ENCODE results near the gene PEX7. TPM values are rescaled to one million over a fixed set of nuclear protein-coding genes. Genes with fewer than 3 reads are reported as not detected.

Gene PEX7
- total and polyA plus RNA-seq, 12 donors: 4.8 to 43.3 (median 23.8) TPM

GRCh38 chr6:136791296-136792094, 30.9 kb upstream of the PEX7 start:
- DNase-seq: peak; percentile 63 to 89 (median 77)
- Histone ChIP-seq H3K36me3 (replicated peaks in 1 of 2) (no peaks in the 10 kb centered on the region), H3K27me3 (no peaks in the 10 kb centered on the region), H3K4me3 (peak overlapping the region; percentile 54 to 96 (median 82)), H3K9me3 (replicated peaks in 1 of 3) (no peaks in the 10 kb centered on the region), H3K27ac (peak overlapping the region; percentile 65 to 97 (median 97)), H3K4me1 (replicated peaks in 1 of 2) (peaks cover 20 to 36% of the 10 kb centered on the region in 2 donors)
- 0 to 2% (median 0%) methylated on average over 10 to 62 of the region's 62 CpGs for WGBS, 4 donors
- TF ChIP-seq CTCF (IDR thresholded peaks at IDR 0.05): no peak
- peak in 1 of 2 donors; percentile 70 for TF ChIP-seq POLR2A (IDR thresholded peaks at IDR 0.05)
- intact Hi-C loops (cut with DNase I): loop anchor here (2.0 kb wide), 1 partner anchor 147 kb away; no protein-coding TSS in a partner anchor

GRCh38 chr6:136792095-136792409, 30.3 kb upstream of the PEX7 start:
- intact Hi-C loops (cut with DNase I): loop anchor here (2.0 kb wide), 1 partner anchor 147 kb away; no protein-coding TSS in a partner anchor
- H3K4me3 ChIP-seq: peak overlapping the region; percentile 74 to 96 (median 88)
- peak overlapping the region; percentile 65 to 97 (median 97) for H3K27ac ChIP-seq
- peaks cover 15 to 31% of the 10 kb centered on the region in 2 donors for H3K4me1 ChIP-seq (replicated peaks in 1 of 2)
- H3K27me3 ChIP-seq: no peaks in the 10 kb centered on the region
- no peaks in the 10 kb centered on the region for H3K36me3 ChIP-seq (replicated peaks in 1 of 2)
- 0 to 1% methylated on average over 36 to 46 of the region's 46 CpGs; no CpG with 5 or more reads in 2 of the 4 donors for WGBS, 4 donors
- DNase-seq: no peak
- no peaks in the 10 kb centered on the region for H3K9me3 ChIP-seq (replicated peaks in 1 of 3)
- TF ChIP-seq POLR2A (IDR thresholded peaks at IDR 0.05): peak; percentile 46 to 89
- TF ChIP-seq CTCF (IDR thresholded peaks at IDR 0.05): no peak

- Histone ChIP-seq H3K27me3 (no peaks in the 10 kb centered on the region), H3K4me3 (peak within 1 kb of the TSS; percentile 74 to 96 (median 88)), H3K36me3 (replicated peaks in 1 of 2) (no peaks in the 10 kb centered on the region), H3K9me3 (replicated peaks in 1 of 3) (no peaks in the 10 kb centered on the region), H3K27ac (peak within 1 kb of the TSS; percentile 92 to 97 (median 97)), H3K4me1 (replicated peaks in 1 of 2) (peaks cover 11 to 25% of the 10 kb centered on the region in 2 donors)
- intact Hi-C loops (cut with DNase I): loop anchor here (2.0 kb wide), 1 partner anchor 148 kb away; no protein-coding TSS in a partner anchor
- WGBS, 4 donors: 0 to 1% (median 0%) methylated on average over 23 to 89 of the region's 89 CpGs
- peak; percentile 93 to 97 (median 94) for DNase-seq
- TF ChIP-seq CTCF (IDR thresholded peaks at IDR 0.05): peak; percentile 53 to 92 (median 77)
- TF ChIP-seq POLR2A (IDR thresholded peaks at IDR 0.05): peak in 1 of 2 donors; percentile 45
These were observed 29.8 kb upstream of the PEX7 start, which contains the start of gene MAP3K5 for GRCh38 chr6:136792410-136793262. Gene MAP3K5, minus strand, starts transcription at chr6:136792477. Its CDS starts 320 bp downstream, at chr6:136792157.

GRCh38 chr6:136793363-136793762, 29.0 kb upstream of the PEX7 start:
- WGBS, 4 donors: 22 to 33% (median 25%) methylated on average over 8 of the region's 8 CpGs
- Histone ChIP-seq H3K9me3 (replicated peaks in 1 of 3) (no peaks in the 10 kb centered on the region), H3K4me3 (peak overlapping the region in 1 of 4 donors; percentile 74), H3K4me1 (replicated peaks in 1 of 2) (peaks cover 6 to 18% of the 10 kb centered on the region in 2 donors), H3K27me3 (no peaks in the 10 kb centered on the region), H3K36me3 (replicated peaks in 1 of 2) (no peaks in the 10 kb centered on the region), H3K27ac (peak overlapping the region in 4 of 5 donors; percentile 97)
- intact Hi-C loops (cut with DNase I): loop anchor here (2.0 kb wide), 1 partner anchor 149 kb away; no protein-coding TSS in a partner anchor
- no peak for DNase-seq
- TF ChIP-seq CTCF (IDR thresholded peaks at IDR 0.05): no peak
- no peak for TF ChIP-seq POLR2A (IDR thresholded peaks at IDR 0.05)

Data from adrenal gland (tissue), 12 donors.